ENCODE data around the gene AK9. TPM values are rescaled to one million over a fixed set of nuclear protein-coding genes. Genes with fewer than 3 reads are reported as not detected.

Gene AK9
- total and polyA plus RNA-seq, 2 of the 8 experiments (the other 6 are each of a cell fraction or from before 2014, with no cell fraction given) = 1.8 to 2.2 TPM

DNA sequence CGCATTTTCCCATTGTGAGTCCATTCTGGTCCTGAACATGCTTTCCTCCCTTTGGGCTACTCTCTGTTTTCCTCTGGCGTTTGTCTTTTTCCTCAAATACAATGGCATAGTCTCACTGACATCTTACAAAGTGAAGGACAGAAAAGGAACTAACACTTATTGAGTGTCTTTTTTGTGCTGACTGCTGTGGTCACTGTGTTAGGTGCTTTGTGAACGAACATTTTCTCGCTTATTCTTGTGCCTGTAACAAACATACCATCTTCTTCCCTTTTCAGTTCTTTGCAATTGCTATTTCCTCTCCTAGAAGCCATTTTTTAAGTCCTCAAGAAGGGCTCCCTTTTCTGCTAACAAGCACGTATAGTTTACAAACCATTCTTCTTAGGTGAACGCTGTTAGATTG is 15.5 kb upstream of the AK9 start:
- Histone ChIP-seq H3K79me1 (ENCODE audit: low read depth, low read length) (0 out of 2 replicates have a peak, but pooled peaks cover 4% of the 10 kb centered on the region), H2BK15ac (ENCODE audit: low read length) (no peak overlapping the region), H3K79me2 (ENCODE audit: control insufficient read depth in 1 of 2, insufficient read depth in 2 of 2, low read length in 2 of 2) (peaks cover 0 to 36% of the 10 kb centered on the region in 2 experiments; a peak in 3 of 4 replicates), H2BK20ac (ENCODE audit: low read length) (no peak overlapping the region), H2AK5ac (ENCODE audit: low read depth, low read length) (0 out of 2 replicates have a peak overlapping the region, but pooled peaks have one; percentile 18), H3K9me3 (ENCODE audit: insufficient read depth in 2 of 2, low read depth in 1 of 2, low read length in 1 of 2) (peaks cover 0 to 3% of the 10 kb centered on the region in 2 experiments; a peak in 2 of 4 replicates), H4K91ac (replicated peaks; ENCODE audit: insufficient read length, low read length) (no peak overlapping the region), H3K27me3 (replicated peaks in 1 of 4; ENCODE audit: control insufficient read depth in 3 of 4, extremely low read depth in 1 of 4, insufficient read depth in 3 of 4, low read length in 3 of 4) (no peaks in the 10 kb centered on the region), H4K8ac (ENCODE audit: extremely low read depth, insufficient read depth, low read length) (no peak overlapping the region), H2BK5ac (ENCODE audit: low read depth, low read length) (no peak overlapping the region), H3K18ac (ENCODE audit: extremely low read depth, low read length) (no peak overlapping the region), H2BK12ac (ENCODE audit: low read depth, low read length) (0 out of 2 replicates have a peak overlapping the region, but pooled peaks have one; percentile 1), H3K4me2 (ENCODE audit: insufficient read depth in 1 of 2, low read depth in 2 of 2, low read length in 2 of 2) (no peak overlapping the region), H3K4ac (replicated peaks; ENCODE audit: insufficient read length, low read depth, low read length) (no peak overlapping the region), H3K56ac (replicated peaks; ENCODE audit: insufficient read length, low read depth, low read length) (no peak overlapping the region), H3K27ac (ENCODE audit: low read depth, low read length) (no peak overlapping the region), H2BK120ac (replicated peaks; ENCODE audit: low read depth, low read length) (no peak overlapping the region), H2AFZ (ENCODE audit: low read length) (no peak overlapping the region), H3K9ac (replicated peaks in 1 of 4; ENCODE audit: extremely low read depth in 1 of 4, low read depth in 3 of 4, low read length in 3 of 4) (no peak overlapping the region), H3K14ac (ENCODE audit: insufficient read length) (no peak overlapping the region), H3K36me3 (ENCODE audit: control insufficient read depth in 2 of 4, insufficient read depth in 4 of 4, low read length in 3 of 4) (no peaks in the 10 kb centered on the region), H3K4me3 (ENCODE audit: extremely low read depth in 1 of 4, insufficient read depth in 2 of 4, low read depth in 3 of 4, low read length in 4 of 4) (no peak overlapping the region), H4K5ac (ENCODE audit: insufficient read length, low read depth, low read length) (no peak overlapping the region), H4K20me1 (replicated peaks in 1 of 2; ENCODE audit: control insufficient read depth in 1 of 2, insufficient read depth in 2 of 2, low read length in 2 of 2) (no peaks in the 10 kb centered on the region), H3K23me2 (ENCODE audit: low read depth, low read length) (no peaks in the 10 kb centered on the region), H3K4me1 (replicated peaks in 1 of 4; ENCODE audit: control insufficient read depth in 3 of 4, insufficient read depth in 4 of 4, low read length in 3 of 4) (no peaks in the 10 kb centered on the region; a peak in 2 of 7 replicates), H3K23ac (ENCODE audit: insufficient read length) (no peak overlapping the region)
- DNase-seq (ENCODE audit: low read depth in 1 of 2, low spot score in 2 of 2) (no peak), FAIRE-seq (peak; percentile 32)
- POLR2A ChIA-PET (ENCODE audit: partially characterized antibody) = no interaction called here
- WGBS, 2 experiments (ENCODE audit: extremely low coverage in 1 of 2, insufficient coverage in 1 of 2, insufficient read length in 1 of 2, insufficient replicate concordance in 2 of 2, low coverage in 1 of 2, low lambda C conversion rate in 2 of 2, missing lambda C conversion rate in 1 of 2) = 73% methylated on average over 6 of the region's 6 CpGs; no CpG with 5 or more reads in 1 of the 2 experiments
- CTCF ChIA-PET (ENCODE audit: partially characterized antibody) = interaction anchor here (0.6 to 7.8 kb wide), 8 partner anchors 8 to 685 kb away, joined by 3 to 129 read pairs (median 12); no protein-coding TSS in a partner anchor
- TF ChIP-seq JUN (IDR thresholded peaks at IDR 0.05; ENCODE audit: low read depth, low read length) (no peak), BACH1 (IDR thresholded peaks at IDR 0.05; ENCODE audit: low read length) (no peak), FOSL1 (IDR thresholded peaks at IDR 0.05; ENCODE audit: insufficient read depth, low read depth, low read length) (no peak), SIRT6 (IDR thresholded peaks at IDR 0.05; ENCODE audit: low read length) (no peak), EGR1 (IDR thresholded peaks at IDR 0.05; ENCODE audit: borderline replicate concordance, low read depth, low read length) (no peak), SAP30 (IDR thresholded peaks at IDR 0.05; ENCODE audit: insufficient read depth, insufficient replicate concordance, low read length) (no peak), SUZ12 (IDR thresholded peaks at IDR 0.05; ENCODE audit: low read length) (no peak), SP4 (IDR thresholded peaks at IDR 0.05; ENCODE audit: low read length) (no peak), PHF8 (conservative IDR thresholded peaks at IDR 0.05; ENCODE audit: low read depth, low read length) (no peak), ASH2L (IDR thresholded peaks at IDR 0.05; ENCODE audit: low read length) (no peak), MAFK (IDR thresholded peaks at IDR 0.05; ENCODE audit: low read depth, low read length) (no peak), CHD2 (IDR thresholded peaks at IDR 0.05; ENCODE audit: low read length) (no peak), POLR2A (IDR thresholded peaks at IDR 0.05; ENCODE audit: control extremely low read depth in 1 of 2, low read depth in 2 of 2, low read length in 2 of 2) (no peak)
- TF ChIP-seq, protein P1, sequence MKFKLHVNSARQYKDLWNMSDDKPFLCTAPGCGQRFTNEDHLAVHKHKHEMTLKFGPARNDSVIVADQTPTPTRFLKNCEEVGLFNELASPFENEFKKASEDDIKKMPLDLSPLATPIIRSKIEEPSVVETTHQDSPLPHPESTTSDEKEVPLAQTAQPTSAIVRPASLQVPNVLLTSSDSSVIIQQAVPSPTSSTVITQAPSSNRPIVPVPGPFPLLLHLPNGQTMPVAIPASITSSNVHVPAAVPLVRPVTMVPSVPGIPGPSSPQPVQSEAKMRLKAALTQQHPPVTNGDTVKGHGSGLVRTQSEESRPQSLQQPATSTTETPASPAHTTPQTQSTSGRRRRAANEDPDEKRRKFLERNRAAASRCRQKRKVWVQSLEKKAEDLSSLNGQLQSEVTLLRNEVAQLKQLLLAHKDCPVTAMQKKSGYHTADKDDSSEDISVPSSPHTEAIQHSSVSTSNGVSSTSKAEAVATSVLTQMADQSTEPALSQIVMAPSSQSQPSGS (IDR thresholded peaks at IDR 0.05; ENCODE audit: low read length) = no peak
